ENCODE data around the gene PIGX. TPM values are rescaled to one million over a fixed set of nuclear protein-coding genes. Genes with fewer than 3 reads are reported as not detected.
A peak's percentile ranks its signal among the peaks of the same experiment; 100 is the strongest.

The PIGX gene
- total RNA-seq, 4 donors from 2014 or later = 13.0 to 19.4 (median 15.6) TPM

GRCh38 chr3:196677353-196677752 is 34.8 kb upstream of the PIGX start:
- ATAC-seq (ENCODE audit: low FRiP score) (no peak), DNase-seq (ENCODE audit: low spot score) (no peak)
- no peak for TF ChIP-seq CTCF (IDR thresholded peaks at IDR 0.05)

GRCh38 chr3:196677931-196678330 is 34.2 kb upstream of the PIGX start:
- ATAC-seq (ENCODE audit: low FRiP score) = no peak
- no peak for DNase-seq (ENCODE audit: low spot score)
- TF ChIP-seq CTCF (IDR thresholded peaks at IDR 0.05) = no peak

GRCh38 chr3:196684548-196685407 is 27.4 kb upstream of the PIGX start:
- ATAC-seq (ENCODE audit: low FRiP score) (peak; percentile 37), DNase-seq (ENCODE audit: low spot score) (peak; percentile 44)
- TF ChIP-seq CTCF (IDR thresholded peaks at IDR 0.05) = peak in 2 of 3 donors; percentile 47 to 81

- no peak for ATAC-seq (ENCODE audit: low FRiP score)
- TF ChIP-seq CTCF (IDR thresholded peaks at IDR 0.05) = no peak
- DNase-seq (ENCODE audit: low spot score) = no peak
Observed at GRCh38 chr3:196686436-196686835, 25.7 kb upstream of the PIGX start.

GRCh38 chr3:196688349-196688748 is 23.8 kb upstream of the PIGX start:
- peak; percentile 92 for ATAC-seq (ENCODE audit: low FRiP score)

GRCh38 chr3:196689941-196690660 is 22.1 kb upstream of the PIGX start:
- no peak for ATAC-seq (ENCODE audit: low FRiP score)
- no peak for DNase-seq (ENCODE audit: low spot score)
- TF ChIP-seq CTCF (IDR thresholded peaks at IDR 0.05) = no peak

More at GRCh38 chr3:196688349-196688748, 23.8 kb upstream of the PIGX start:
- no peak for TF ChIP-seq CTCF (IDR thresholded peaks at IDR 0.05)
- no peak for DNase-seq (ENCODE audit: low spot score)

Measured in omental fat pad (tissue), 4 donors.